Sigmoid colon (tissue), 4 donors: ENCODE results near the gene MYBBP1A.

Experiments
- CTCF ChIP-seq, 4 experiments: fragments of 450-650 bp in 3 of 4; fragments of 200-600 bp in 1 of 4; IDR thresholded peaks; one replicate each; pipeline ENCODE4 v1.5.1; 2016 to 2019; ENCODE audit warnings: antibody characterized with exemption in 4 of 4, mild to moderate bottlenecking in 3 of 4, moderate library complexity in 2 of 4
- EP300 ChIP-seq, 4 donors: sonication (generic); formaldehyde crosslinking; IDR thresholded peaks; one replicate each; pipeline ENCODE4 v1.6.1; 2017; ENCODE audit warnings: antibody characterized with exemption in 4 of 4

- TF ChIP-seq CTCF (IDR thresholded peaks at IDR 0.05) (no peak), EP300 (IDR thresholded peaks at IDR 0.05) (no peak)
Observed at GRCh38 chr17:4544135-4544950, 10.8 kb downstream of the MYBBP1A start.
